Liver (tissue), 9 donors: Measurements from ENCODE around the gene CPT1B. TPM values are rescaled to one million over a fixed set of nuclear protein-coding genes. Genes with fewer than 3 reads are reported as not detected.
A peak's percentile ranks its signal among the peaks of the same experiment; 100 is the strongest.

ENCODE experiments used
- DNase-seq: peaks from one replicate; pipeline ENCODE4 v3.0.0-alpha.2; 2017; ENCODE audit warnings: low spot score
- H3K27ac ChIP-seq, 2 donors: one replicate each; pipeline ENCODE4 v1.7.0; 2013; ENCODE audit warnings: inconsistent platforms in 2 of 2, low read length in 2 of 2, control low read depth in 1 of 2, low read depth in 1 of 2, mild to moderate bottlenecking in 1 of 2
- H3K27me3 ChIP-seq, 4 donors: one replicate each; pipeline versions ENCODE4 v1.6.1 to v1.7.0; 2013; ENCODE audit warnings: low read length in 3 of 4, inconsistent platforms in 1 of 4, mild to moderate bottlenecking in 1 of 4, moderate library complexity in 1 of 4; ENCODE audit not compliant: control insufficient read depth in 4 of 4, insufficient read depth in 4 of 4
- H3K36me3 ChIP-seq, 4 donors: one replicate each; pipeline versions ENCODE4 v1.6.1 to v1.7.0; 2013; ENCODE audit warnings: low read length in 3 of 4, mild to moderate bottlenecking in 3 of 4, low read depth in 1 of 4, moderate library complexity in 1 of 4; ENCODE audit not compliant: control insufficient read depth in 4 of 4, insufficient read depth in 3 of 4
- H3K4me1 ChIP-seq, 4 donors: one replicate each; pipeline versions ENCODE4 v1.6.1 to v1.7.0; 2013; ENCODE audit warnings: low read length in 3 of 4, mild to moderate bottlenecking in 3 of 4, moderate library complexity in 1 of 4; ENCODE audit not compliant: control insufficient read depth in 4 of 4, insufficient read depth in 4 of 4
- H3K4me3 ChIP-seq, 3 donors: one replicate each; pipeline versions ENCODE4 v1.6.1 to v1.7.0; 2013; ENCODE audit warnings: low read length in 3 of 3, control low read depth in 1 of 3, low read depth in 1 of 3, mild to moderate bottlenecking in 1 of 3
- H3K9ac ChIP-seq, 2 donors: one replicate each; pipeline ENCODE4 v1.7.0; 2013; ENCODE audit warnings: low read length in 2 of 2, mild to moderate bottlenecking in 2 of 2, moderate library complexity in 2 of 2, control low read depth in 1 of 2, low read depth in 1 of 2
- H3K9me3 ChIP-seq, 4 donors: one replicate each; pipeline versions ENCODE4 v1.6.1 to v1.7.0; 2013; ENCODE audit warnings: low read length in 3 of 4; ENCODE audit not compliant: control insufficient read depth in 4 of 4
- EGR1 ChIP-seq, 2 donors: IDR thresholded peaks; 2 replicates each; pipeline ENCODE4 v1.6.1; 2016 to 2018; ENCODE audit warnings: antibody characterized with exemption in 2 of 2, low read depth in 2 of 2
- FOXA1 ChIP-seq: IDR thresholded peaks from 2 replicates; pipeline ENCODE4 v1.6.1; 2016; ENCODE audit warnings: antibody characterized with exemption
- FOXA2 ChIP-seq: IDR thresholded peaks from 2 replicates; pipeline ENCODE4 v1.6.1; 2016; ENCODE audit warnings: antibody characterized with exemption
- GABPA ChIP-seq, 2 donors: IDR thresholded peaks in 1 of 2; conservative IDR thresholded peaks in 1 of 2; 2 replicates each; pipeline ENCODE4 v1.6.1; 2016; ENCODE audit warnings: antibody characterized with exemption in 2 of 2, mild to moderate bottlenecking in 1 of 2, moderate library complexity in 1 of 2
- HNF4A ChIP-seq, 2 donors: conservative IDR thresholded peaks; 2 replicates each; pipeline ENCODE4 v1.6.1; 2016; ENCODE audit warnings: antibody characterized with exemption in 2 of 2, mild to moderate bottlenecking in 2 of 2
- HNF4G ChIP-seq: IDR thresholded peaks from 2 replicates; pipeline ENCODE4 v1.6.1; 2016; ENCODE audit warnings: antibody characterized with exemption
- JUND ChIP-seq, 2 donors: IDR thresholded peaks; 2 replicates each; pipeline ENCODE4 v1.6.1; 2016; ENCODE audit warnings: antibody characterized with exemption in 2 of 2
- NR2F2 ChIP-seq: IDR thresholded peaks from 2 replicates; pipeline ENCODE4 v1.6.1; 2016; ENCODE audit warnings: antibody characterized with exemption
- RAD21 ChIP-seq, 2 donors: IDR thresholded peaks; 2 replicates each; pipeline ENCODE4 v1.6.1; 2016; ENCODE audit warnings: antibody characterized with exemption in 2 of 2, mild to moderate bottlenecking in 2 of 2
- RXRA ChIP-seq, 2 donors: IDR thresholded peaks; 2 replicates each; pipeline ENCODE4 v1.6.1; 2017 to 2018; ENCODE audit warnings: antibody characterized with exemption in 2 of 2, mild to moderate bottlenecking in 1 of 2
- SP1 ChIP-seq: IDR thresholded peaks from 2 replicates; pipeline ENCODE4 v1.6.1; 2018; ENCODE audit warnings: antibody characterized with exemption, mild to moderate bottlenecking
- TAF1 ChIP-seq: conservative IDR thresholded peaks from 2 replicates; pipeline ENCODE4 v1.6.1; 2016; ENCODE audit warnings: antibody characterized with exemption, mild to moderate bottlenecking
- YY1 ChIP-seq: IDR thresholded peaks from 2 replicates; pipeline ENCODE4 v1.6.1; 2016; ENCODE audit warnings: antibody characterized with exemption, mild to moderate bottlenecking
- WGBS: extraction: QIAGEN DNeasy Blood & Tissue Kit; methylation state at CpG from one replicate; pipeline ENCODE4 v1.1.7; 2013; 5-methylcytosine and 5-hydroxymethylcytosine counted together
- polyA plus RNA-seq, 2 donors: library from polyadenylated mRNA; stranded (reverse) in 1 of 2; unstranded in 1 of 2; fragments of 200-250 nt in 1 of 2; fragments of >200 nt in 1 of 2; fragmentation: Nextera tagmentation in 1 of 2; extraction: Ambion mirVana in 1 of 2; gene quantifications; one replicate each; pipeline versions ENCODE4 v1.2.1 to v1.2.3, GENCODE V29; 2013 to 2015
- total RNA-seq, 2 donors: library from RNA; depleted of rRNA; stranded (reverse); fragments of >200 nt; gene quantifications; one replicate each; pipeline ENCODE4 v1.2.3, GENCODE V29; 2014
- TF ChIP-seq, protein P1 (sequence below): IDR thresholded peaks from 2 replicates; pipeline ENCODE4 v1.6.1; 2016; ENCODE audit warnings: antibody characterized with exemption
- TF ChIP-seq, protein P2 (sequence below): IDR thresholded peaks from 2 replicates; pipeline ENCODE4 v1.6.1; 2016; ENCODE audit warnings: antibody characterized with exemption
- TF ChIP-seq, protein P3 (sequence below): fragments of 150-350 bp; IDR thresholded peaks from 2 replicates; pipeline ENCODE4 v1.5.1; 2017; ENCODE audit warnings: improper control_type of control experiment, low read depth, low read length; ENCODE audit not compliant: missing input control
- TF ChIP-seq, protein P4 (sequence below): IDR thresholded peaks from 2 replicates; pipeline ENCODE4 v1.6.1; 2016; ENCODE audit warnings: antibody characterized with exemption
- TF ChIP-seq, protein P5 (sequence below): IDR thresholded peaks from 2 replicates; pipeline ENCODE4 v1.6.1; 2016; ENCODE audit warnings: antibody characterized with exemption, mild to moderate bottlenecking
- donor health status: healthy.
- donor health status: healthy.
- donor health status: healthy.
- donor health status: healthy.
- donor health status: healthy.

Gene CPT1B
- total and polyA plus RNA-seq, 4 donors: 3.0 to 13.6 (median 4.9) TPM

DNA sequence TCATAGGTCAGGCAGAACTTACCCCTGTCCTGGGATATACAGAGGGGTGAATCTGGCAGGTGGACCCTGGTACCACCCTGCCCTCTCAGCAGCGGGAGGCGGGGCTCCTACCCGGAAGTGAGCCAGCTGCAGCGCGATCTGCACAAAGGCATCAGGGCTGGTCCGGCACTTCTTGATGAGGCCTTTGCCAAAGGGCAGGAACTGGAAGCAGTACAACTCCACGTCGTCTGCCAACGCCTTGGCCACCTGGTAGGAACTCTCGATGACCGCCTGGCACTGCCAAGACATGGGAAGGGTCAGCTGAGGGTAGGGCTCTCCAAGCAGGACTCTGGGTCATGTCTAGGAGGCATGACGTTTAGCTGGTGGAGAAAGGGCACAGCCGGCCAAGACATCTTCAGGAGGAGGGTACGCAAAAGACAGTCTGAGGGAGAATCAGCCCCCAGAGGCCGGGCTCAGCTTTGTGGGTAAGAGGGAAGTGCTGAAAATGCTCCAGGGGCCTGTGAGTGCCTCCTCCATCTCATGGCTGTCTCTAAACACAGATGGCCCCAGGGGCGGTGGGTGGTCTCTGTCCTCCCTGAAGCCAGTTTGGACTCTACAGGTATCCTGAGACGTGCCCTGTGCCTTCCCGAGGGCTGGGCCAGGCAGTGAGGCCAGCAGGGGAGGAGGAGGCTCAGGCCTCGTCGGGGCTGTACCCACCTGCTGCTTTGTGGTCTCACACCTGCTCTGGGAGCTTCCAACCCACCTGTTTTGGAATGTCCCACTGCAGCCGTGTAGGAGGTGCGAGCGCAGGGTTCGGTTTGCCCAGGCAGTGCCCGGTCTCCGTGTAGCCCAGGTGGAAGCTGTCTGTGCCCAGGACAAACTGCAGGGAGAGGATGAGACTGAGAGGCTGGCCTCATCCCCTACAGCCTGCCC, 6.7 kb downstream of the CPT1B start:
- Histone ChIP-seq H3K27me3 (no peaks in the 10 kb centered on the region), H3K9me3 (no peaks in the 10 kb centered on the region), H3K4me1 (peaks cover 10 to 35% (median 22%) of the 10 kb centered on the region in 4 donors), H3K36me3 (peaks cover 0 to 17% (median 0%) of the 10 kb centered on the region in 4 donors), H3K4me3 (no peak overlapping the region), H3K27ac (peak overlapping the region in 1 of 2 donors; percentile 97), H3K9ac (no peak overlapping the region)
- DNase-seq: no peak
- WGBS: 85% methylated on average over 26 of the region's 26 CpGs
- TF ChIP-seq FOXA2: no peak
- TF ChIP-seq, protein P1, sequence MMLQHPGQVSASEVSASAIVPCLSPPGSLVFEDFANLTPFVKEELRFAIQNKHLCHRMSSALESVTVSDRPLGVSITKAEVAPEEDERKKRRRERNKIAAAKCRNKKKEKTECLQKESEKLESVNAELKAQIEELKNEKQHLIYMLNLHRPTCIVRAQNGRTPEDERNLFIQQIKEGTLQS: no peak
- no peak for TF ChIP-seq RAD21 (IDR thresholded peaks at IDR 0.05)
- TF ChIP-seq TAF1: no peak
- TF ChIP-seq, protein P2, sequence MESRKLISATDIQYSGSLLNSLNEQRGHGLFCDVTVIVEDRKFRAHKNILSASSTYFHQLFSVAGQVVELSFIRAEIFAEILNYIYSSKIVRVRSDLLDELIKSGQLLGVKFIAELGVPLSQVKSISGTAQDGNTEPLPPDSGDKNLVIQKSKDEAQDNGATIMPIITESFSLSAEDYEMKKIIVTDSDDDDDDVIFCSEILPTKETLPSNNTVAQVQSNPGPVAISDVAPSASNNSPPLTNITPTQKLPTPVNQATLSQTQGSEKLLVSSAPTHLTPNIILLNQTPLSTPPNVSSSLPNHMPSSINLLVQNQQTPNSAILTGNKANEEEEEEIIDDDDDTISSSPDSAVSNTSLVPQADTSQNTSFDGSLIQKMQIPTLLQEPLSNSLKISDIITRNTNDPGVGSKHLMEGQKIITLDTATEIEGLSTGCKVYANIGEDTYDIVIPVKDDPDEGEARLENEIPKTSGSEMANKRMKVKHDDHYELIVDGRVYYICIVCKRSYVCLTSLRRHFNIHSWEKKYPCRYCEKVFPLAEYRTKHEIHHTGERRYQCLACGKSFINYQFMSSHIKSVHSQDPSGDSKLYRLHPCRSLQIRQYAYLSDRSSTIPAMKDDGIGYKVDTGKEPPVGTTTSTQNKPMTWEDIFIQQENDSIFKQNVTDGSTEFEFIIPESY: no peak
- no peak for TF ChIP-seq HNF4G
- no peak for TF ChIP-seq JUND (IDR thresholded peaks at IDR 0.05)
- TF ChIP-seq EGR1 (IDR thresholded peaks at IDR 0.05; ENCODE audit: low read depth in 2 of 2): no peak
- no peak for TF ChIP-seq SP1
- no peak for TF ChIP-seq FOXA1
- TF ChIP-seq, protein P3, sequence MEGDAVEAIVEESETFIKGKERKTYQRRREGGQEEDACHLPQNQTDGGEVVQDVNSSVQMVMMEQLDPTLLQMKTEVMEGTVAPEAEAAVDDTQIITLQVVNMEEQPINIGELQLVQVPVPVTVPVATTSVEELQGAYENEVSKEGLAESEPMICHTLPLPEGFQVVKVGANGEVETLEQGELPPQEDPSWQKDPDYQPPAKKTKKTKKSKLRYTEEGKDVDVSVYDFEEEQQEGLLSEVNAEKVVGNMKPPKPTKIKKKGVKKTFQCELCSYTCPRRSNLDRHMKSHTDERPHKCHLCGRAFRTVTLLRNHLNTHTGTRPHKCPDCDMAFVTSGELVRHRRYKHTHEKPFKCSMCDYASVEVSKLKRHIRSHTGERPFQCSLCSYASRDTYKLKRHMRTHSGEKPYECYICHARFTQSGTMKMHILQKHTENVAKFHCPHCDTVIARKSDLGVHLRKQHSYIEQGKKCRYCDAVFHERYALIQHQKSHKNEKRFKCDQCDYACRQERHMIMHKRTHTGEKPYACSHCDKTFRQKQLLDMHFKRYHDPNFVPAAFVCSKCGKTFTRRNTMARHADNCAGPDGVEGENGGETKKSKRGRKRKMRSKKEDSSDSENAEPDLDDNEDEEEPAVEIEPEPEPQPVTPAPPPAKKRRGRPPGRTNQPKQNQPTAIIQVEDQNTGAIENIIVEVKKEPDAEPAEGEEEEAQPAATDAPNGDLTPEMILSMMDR: no peak
- no peak for TF ChIP-seq NR2F2
- no peak for TF ChIP-seq YY1
- TF ChIP-seq, protein P4, sequence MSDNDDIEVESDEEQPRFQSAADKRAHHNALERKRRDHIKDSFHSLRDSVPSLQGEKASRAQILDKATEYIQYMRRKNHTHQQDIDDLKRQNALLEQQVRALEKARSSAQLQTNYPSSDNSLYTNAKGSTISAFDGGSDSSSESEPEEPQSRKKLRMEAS: no peak
- TF ChIP-seq GABPA (IDR thresholded peaks at IDR 0.05 in 1 of 2, conservative IDR thresholded peaks at IDR 0.05 in 1 of 2): no peak
- TF ChIP-seq RXRA (IDR thresholded peaks at IDR 0.05): no peak
- no peak for TF ChIP-seq HNF4A (conservative IDR thresholded peaks at IDR 0.05)
- TF ChIP-seq, protein P5, sequence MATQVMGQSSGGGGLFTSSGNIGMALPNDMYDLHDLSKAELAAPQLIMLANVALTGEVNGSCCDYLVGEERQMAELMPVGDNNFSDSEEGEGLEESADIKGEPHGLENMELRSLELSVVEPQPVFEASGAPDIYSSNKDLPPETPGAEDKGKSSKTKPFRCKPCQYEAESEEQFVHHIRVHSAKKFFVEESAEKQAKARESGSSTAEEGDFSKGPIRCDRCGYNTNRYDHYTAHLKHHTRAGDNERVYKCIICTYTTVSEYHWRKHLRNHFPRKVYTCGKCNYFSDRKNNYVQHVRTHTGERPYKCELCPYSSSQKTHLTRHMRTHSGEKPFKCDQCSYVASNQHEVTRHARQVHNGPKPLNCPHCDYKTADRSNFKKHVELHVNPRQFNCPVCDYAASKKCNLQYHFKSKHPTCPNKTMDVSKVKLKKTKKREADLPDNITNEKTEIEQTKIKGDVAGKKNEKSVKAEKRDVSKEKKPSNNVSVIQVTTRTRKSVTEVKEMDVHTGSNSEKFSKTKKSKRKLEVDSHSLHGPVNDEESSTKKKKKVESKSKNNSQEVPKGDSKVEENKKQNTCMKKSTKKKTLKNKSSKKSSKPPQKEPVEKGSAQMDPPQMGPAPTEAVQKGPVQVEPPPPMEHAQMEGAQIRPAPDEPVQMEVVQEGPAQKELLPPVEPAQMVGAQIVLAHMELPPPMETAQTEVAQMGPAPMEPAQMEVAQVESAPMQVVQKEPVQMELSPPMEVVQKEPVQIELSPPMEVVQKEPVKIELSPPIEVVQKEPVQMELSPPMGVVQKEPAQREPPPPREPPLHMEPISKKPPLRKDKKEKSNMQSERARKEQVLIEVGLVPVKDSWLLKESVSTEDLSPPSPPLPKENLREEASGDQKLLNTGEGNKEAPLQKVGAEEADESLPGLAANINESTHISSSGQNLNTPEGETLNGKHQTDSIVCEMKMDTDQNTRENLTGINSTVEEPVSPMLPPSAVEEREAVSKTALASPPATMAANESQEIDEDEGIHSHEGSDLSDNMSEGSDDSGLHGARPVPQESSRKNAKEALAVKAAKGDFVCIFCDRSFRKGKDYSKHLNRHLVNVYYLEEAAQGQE: no peak
